ENCODE results near the gene LRRC71. TPM values are rescaled to one million over a fixed set of nuclear protein-coding genes. Genes with fewer than 3 reads are reported as not detected.

LRRC71 gene
- total RNA-seq, 1 experiment from 2014 or later: 0.22 TPM

DNA sequence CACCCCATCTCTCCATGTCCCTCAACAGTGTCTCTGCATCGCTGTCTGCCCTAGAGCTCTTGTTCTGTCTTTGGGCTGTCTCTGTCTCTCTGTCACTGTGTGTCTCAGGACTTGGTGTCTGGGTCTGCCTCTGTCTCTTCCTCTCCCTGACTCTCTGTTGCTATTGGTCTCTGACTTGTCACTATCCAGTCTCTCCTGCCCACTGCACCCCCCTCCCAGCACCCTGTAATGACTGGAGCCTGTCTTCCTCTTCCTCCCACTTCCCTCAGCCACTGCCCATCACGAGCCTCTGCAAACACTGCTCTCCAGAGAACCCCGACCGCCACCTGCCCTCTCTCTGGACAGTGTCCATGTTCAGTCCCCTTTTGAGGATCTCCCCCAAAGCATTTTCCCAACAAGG is 14.8 kb upstream of the LRRC71 start:
- no peak overlapping the region for H3K27ac Mint-ChIP-seq
- peaks cover 2% of the 10 kb centered on the region for H3K27me3 Mint-ChIP-seq (ENCODE audit: low read depth)
- CTCF ChIA-PET: no interaction called here
- H3K9me3 Mint-ChIP-seq: no peaks in the 10 kb centered on the region
- TF ChIP-seq NR1H2 (CRISPR knock-in tag; IDR thresholded peaks at IDR 0.05): no peak
- TF ChIP-seq TCF7 (CRISPR knock-in tag; IDR thresholded peaks at IDR 0.05; ENCODE audit: low read depth): no peak
- TF ChIP-seq JAZF1 (CRISPR knock-in tag; IDR thresholded peaks at IDR 0.05): no peak
- TF ChIP-seq ZNF263 (CRISPR knock-in tag; IDR thresholded peaks at IDR 0.05; ENCODE audit: low read depth): no peak
- TF ChIP-seq, protein P1, sequence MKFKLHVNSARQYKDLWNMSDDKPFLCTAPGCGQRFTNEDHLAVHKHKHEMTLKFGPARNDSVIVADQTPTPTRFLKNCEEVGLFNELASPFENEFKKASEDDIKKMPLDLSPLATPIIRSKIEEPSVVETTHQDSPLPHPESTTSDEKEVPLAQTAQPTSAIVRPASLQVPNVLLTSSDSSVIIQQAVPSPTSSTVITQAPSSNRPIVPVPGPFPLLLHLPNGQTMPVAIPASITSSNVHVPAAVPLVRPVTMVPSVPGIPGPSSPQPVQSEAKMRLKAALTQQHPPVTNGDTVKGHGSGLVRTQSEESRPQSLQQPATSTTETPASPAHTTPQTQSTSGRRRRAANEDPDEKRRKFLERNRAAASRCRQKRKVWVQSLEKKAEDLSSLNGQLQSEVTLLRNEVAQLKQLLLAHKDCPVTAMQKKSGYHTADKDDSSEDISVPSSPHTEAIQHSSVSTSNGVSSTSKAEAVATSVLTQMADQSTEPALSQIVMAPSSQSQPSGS (CRISPR knock-in tag; IDR thresholded peaks at IDR 0.05; ENCODE audit: borderline replicate concordance, low read depth): no peak
- TF ChIP-seq, protein P2, sequence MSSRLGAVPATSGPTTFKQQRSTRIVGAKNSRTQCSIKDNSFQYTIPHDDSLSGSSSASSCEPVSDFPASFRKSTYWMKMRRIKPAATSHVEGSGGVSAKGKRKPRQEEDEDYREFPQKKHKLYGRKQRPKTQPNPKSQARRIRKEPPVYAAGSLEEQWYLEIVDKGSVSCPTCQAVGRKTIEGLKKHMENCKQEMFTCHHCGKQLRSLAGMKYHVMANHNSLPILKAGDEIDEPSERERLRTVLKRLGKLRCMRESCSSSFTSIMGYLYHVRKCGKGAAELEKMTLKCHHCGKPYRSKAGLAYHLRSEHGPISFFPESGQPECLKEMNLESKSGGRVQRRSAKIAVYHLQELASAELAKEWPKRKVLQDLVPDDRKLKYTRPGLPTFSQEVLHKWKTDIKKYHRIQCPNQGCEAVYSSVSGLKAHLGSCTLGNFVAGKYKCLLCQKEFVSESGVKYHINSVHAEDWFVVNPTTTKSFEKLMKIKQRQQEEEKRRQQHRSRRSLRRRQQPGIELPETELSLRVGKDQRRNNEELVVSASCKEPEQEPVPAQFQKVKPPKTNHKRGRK (CRISPR knock-in tag; IDR thresholded peaks at IDR 0.05; ENCODE audit: borderline replicate concordance): no peak
- TF ChIP-seq TEAD4 (CRISPR knock-in tag; IDR thresholded peaks at IDR 0.05): no peak
- TF ChIP-seq ZNF317 (CRISPR knock-in tag; IDR thresholded peaks at IDR 0.05; ENCODE audit: borderline replicate concordance, low read depth): no peak
- no peak for TF ChIP-seq NFYB (CRISPR knock-in tag; conservative IDR thresholded peaks at IDR 0.05; ENCODE audit: low read depth)
- no peak for TF ChIP-seq ZNF423 (CRISPR knock-in tag; IDR thresholded peaks at IDR 0.05)
- no peak for TF ChIP-seq SMAD3 (CRISPR knock-in tag; IDR thresholded peaks at IDR 0.05; ENCODE audit: borderline replicate concordance)
- TF ChIP-seq GABPB1 (CRISPR knock-in tag; IDR thresholded peaks at IDR 0.05): no peak
- TF ChIP-seq, protein P3, sequence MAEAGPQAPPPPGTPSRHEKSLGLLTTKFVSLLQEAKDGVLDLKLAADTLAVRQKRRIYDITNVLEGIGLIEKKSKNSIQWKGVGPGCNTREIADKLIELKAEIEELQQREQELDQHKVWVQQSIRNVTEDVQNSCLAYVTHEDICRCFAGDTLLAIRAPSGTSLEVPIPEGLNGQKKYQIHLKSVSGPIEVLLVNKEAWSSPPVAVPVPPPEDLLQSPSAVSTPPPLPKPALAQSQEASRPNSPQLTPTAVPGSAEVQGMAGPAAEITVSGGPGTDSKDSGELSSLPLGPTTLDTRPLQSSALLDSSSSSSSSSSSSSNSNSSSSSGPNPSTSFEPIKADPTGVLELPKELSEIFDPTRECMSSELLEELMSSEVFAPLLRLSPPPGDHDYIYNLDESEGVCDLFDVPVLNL (CRISPR knock-in tag; IDR thresholded peaks at IDR 0.05; ENCODE audit: borderline replicate concordance, low read depth): no peak
- TF ChIP-seq, protein P4, sequence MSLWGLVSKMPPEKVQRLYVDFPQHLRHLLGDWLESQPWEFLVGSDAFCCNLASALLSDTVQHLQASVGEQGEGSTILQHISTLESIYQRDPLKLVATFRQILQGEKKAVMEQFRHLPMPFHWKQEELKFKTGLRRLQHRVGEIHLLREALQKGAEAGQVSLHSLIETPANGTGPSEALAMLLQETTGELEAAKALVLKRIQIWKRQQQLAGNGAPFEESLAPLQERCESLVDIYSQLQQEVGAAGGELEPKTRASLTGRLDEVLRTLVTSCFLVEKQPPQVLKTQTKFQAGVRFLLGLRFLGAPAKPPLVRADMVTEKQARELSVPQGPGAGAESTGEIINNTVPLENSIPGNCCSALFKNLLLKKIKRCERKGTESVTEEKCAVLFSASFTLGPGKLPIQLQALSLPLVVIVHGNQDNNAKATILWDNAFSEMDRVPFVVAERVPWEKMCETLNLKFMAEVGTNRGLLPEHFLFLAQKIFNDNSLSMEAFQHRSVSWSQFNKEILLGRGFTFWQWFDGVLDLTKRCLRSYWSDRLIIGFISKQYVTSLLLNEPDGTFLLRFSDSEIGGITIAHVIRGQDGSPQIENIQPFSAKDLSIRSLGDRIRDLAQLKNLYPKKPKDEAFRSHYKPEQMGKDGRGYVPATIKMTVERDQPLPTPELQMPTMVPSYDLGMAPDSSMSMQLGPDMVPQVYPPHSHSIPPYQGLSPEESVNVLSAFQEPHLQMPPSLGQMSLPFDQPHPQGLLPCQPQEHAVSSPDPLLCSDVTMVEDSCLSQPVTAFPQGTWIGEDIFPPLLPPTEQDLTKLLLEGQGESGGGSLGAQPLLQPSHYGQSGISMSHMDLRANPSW (CRISPR knock-in tag; conservative IDR thresholded peaks at IDR 0.05; ENCODE audit: low read depth): no peak
- TF ChIP-seq, protein P5, sequence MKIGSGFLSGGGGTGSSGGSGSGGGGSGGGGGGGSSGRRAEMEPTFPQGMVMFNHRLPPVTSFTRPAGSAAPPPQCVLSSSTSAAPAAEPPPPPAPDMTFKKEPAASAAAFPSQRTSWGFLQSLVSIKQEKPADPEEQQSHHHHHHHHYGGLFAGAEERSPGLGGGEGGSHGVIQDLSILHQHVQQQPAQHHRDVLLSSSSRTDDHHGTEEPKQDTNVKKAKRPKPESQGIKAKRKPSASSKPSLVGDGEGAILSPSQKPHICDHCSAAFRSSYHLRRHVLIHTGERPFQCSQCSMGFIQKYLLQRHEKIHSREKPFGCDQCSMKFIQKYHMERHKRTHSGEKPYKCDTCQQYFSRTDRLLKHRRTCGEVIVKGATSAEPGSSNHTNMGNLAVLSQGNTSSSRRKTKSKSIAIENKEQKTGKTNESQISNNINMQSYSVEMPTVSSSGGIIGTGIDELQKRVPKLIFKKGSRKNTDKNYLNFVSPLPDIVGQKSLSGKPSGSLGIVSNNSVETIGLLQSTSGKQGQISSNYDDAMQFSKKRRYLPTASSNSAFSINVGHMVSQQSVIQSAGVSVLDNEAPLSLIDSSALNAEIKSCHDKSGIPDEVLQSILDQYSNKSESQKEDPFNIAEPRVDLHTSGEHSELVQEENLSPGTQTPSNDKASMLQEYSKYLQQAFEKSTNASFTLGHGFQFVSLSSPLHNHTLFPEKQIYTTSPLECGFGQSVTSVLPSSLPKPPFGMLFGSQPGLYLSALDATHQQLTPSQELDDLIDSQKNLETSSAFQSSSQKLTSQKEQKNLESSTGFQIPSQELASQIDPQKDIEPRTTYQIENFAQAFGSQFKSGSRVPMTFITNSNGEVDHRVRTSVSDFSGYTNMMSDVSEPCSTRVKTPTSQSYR (CRISPR knock-in tag; IDR thresholded peaks at IDR 0.05): no peak
- TF ChIP-seq TP53 (CRISPR knock-in tag; IDR thresholded peaks at IDR 0.05): no peak
- TF ChIP-seq, protein P6, sequence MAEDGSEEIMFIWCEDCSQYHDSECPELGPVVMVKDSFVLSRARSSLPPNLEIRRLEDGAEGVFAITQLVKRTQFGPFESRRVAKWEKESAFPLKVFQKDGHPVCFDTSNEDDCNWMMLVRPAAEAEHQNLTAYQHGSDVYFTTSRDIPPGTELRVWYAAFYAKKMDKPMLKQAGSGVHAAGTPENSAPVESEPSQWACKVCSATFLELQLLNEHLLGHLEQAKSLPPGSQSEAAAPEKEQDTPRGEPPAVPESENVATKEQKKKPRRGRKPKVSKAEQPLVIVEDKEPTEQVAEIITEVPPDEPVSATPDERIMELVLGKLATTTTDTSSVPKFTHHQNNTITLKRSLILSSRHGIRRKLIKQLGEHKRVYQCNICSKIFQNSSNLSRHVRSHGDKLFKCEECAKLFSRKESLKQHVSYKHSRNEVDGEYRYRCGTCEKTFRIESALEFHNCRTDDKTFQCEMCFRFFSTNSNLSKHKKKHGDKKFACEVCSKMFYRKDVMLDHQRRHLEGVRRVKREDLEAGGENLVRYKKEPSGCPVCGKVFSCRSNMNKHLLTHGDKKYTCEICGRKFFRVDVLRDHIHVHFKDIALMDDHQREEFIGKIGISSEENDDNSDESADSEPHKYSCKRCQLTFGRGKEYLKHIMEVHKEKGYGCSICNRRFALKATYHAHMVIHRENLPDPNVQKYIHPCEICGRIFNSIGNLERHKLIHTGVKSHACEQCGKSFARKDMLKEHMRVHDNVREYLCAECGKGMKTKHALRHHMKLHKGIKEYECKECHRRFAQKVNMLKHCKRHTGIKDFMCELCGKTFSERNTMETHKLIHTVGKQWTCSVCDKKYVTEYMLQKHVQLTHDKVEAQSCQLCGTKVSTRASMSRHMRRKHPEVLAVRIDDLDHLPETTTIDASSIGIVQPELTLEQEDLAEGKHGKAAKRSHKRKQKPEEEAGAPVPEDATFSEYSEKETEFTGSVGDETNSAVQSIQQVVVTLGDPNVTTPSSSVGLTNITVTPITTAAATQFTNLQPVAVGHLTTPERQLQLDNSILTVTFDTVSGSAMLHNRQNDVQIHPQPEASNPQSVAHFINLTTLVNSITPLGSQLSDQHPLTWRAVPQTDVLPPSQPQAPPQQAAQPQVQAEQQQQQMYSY (CRISPR knock-in tag; IDR thresholded peaks at IDR 0.05): no peak
- no peak for TF ChIP-seq ATF1 (CRISPR knock-in tag; IDR thresholded peaks at IDR 0.05)
- TF ChIP-seq HMGA2 (CRISPR knock-in tag; IDR thresholded peaks at IDR 0.05): no peak
- DNase-seq (ENCODE audit: low spot score) (no peak), ATAC-seq (no peak)
- H3K4me3 Mint-ChIP-seq: no peak overlapping the region
- no peaks in the 10 kb centered on the region for H3K36me3 Mint-ChIP-seq
- H3K4me1 Mint-ChIP-seq: peaks cover 7% of the 10 kb centered on the region; the same call in 1 of the 2 replicates
- POLR2A ChIA-PET: no interaction called here
